ENCODE data around the gene RASSF7.

Gene RASSF7

DNA sequence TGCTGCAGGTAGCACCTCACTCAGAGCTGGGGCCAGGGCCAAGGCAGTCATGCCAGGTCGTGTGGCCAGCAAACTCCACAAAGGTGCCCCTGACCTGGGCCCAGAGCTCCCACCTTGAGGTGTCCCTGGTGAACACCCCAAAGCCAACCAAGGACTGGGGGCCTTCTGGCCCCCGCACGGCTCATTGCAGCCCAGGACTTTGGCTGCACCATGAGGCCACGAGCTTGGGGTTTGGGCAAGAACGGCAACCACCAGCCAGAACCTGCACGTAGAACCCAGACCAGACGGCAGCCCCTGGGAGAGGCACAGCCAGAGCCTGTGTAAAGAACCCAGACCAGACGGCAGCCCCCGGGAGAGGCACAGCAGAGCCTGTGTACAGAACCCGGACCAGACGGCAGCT, 15.6 kb upstream of the RASSF7 start:
- H3K36me3 ChIP-seq (ENCODE audit: control insufficient read depth in 2 of 2, insufficient read depth in 1 of 2, low read length in 2 of 2), result no peaks in the 10 kb centered on the region
- POLR2A ChIA-PET, result interaction anchor here (0.6 kb wide), 1 partner anchor 141 kb away, joined by 6 read pairs; no protein-coding TSS in a partner anchor
- TF ChIP-seq ZNF140 (tag by site-specific recombination; IDR thresholded peaks at IDR 0.05), result no peak
- TF ChIP-seq SP2 (tag by site-specific recombination; IDR thresholded peaks at IDR 0.05), result no peak
- no peak for TF ChIP-seq ZNF211 (tag by site-specific recombination; IDR thresholded peaks at IDR 0.05; ENCODE audit: low read depth)
- no peak for TF ChIP-seq PRDM1 (tag by site-specific recombination; IDR thresholded peaks at IDR 0.05)
- TF ChIP-seq ZNF2 (tag by site-specific recombination; IDR thresholded peaks at IDR 0.05), result no peak
- no peak for TF ChIP-seq ZNF214 (tag by site-specific recombination; IDR thresholded peaks at IDR 0.05; ENCODE audit: borderline replicate concordance)
- no peak for TF ChIP-seq ZFP37 (tag by site-specific recombination; IDR thresholded peaks at IDR 0.05)
- no peak for TF ChIP-seq ZNF76 (tag by site-specific recombination; IDR thresholded peaks at IDR 0.05; ENCODE audit: borderline replicate concordance, low read depth)
- TF ChIP-seq ZNF23 (tag by site-specific recombination; IDR thresholded peaks at IDR 0.05; ENCODE audit: borderline replicate concordance), result no peak
- TF ChIP-seq HOXD13 (CRISPR knock-in tag; IDR thresholded peaks at IDR 0.05; ENCODE audit: borderline replicate concordance), result no peak
- TF ChIP-seq ZNF354C (tag by site-specific recombination; IDR thresholded peaks at IDR 0.05; ENCODE audit: borderline replicate concordance, low read depth), result no peak
- no peak for TF ChIP-seq ZNF311 (tag by site-specific recombination; IDR thresholded peaks at IDR 0.05; ENCODE audit: borderline replicate concordance)
- H3K27ac ChIP-seq (ENCODE audit: extremely low read depth, low read depth, low read length), result no peak overlapping the region
- no peaks in the 10 kb centered on the region for H3K4me1 ChIP-seq (ENCODE audit: control insufficient read depth, insufficient read depth, low read length)
- H3K9me3 ChIP-seq (ENCODE audit: control insufficient read depth, insufficient read depth, low read depth, low read length), result no peaks in the 10 kb centered on the region
- H3K4me3 ChIP-seq (ENCODE audit: low read depth, low read length), result no peak overlapping the region
- CTCF ChIA-PET, result interaction anchor here (1.0 kb wide), 2 partner anchors 8 to 178 kb away, joined by 3 read pairs; no protein-coding TSS in a partner anchor

- H3K9me3 ChIP-seq (ENCODE audit: control insufficient read depth, insufficient read depth, low read depth, low read length), result no peaks in the 10 kb centered on the region
- no peaks in the 10 kb centered on the region for H3K4me1 ChIP-seq (ENCODE audit: control insufficient read depth, insufficient read depth, low read length)
- H3K4me3 ChIP-seq (ENCODE audit: low read depth, low read length), result no peak overlapping the region
- no peaks in the 10 kb centered on the region for H3K36me3 ChIP-seq (ENCODE audit: control insufficient read depth in 2 of 2, insufficient read depth in 1 of 2, low read length in 2 of 2)
- CTCF ChIA-PET, result interaction anchor here (0.6 kb wide), 1 partner anchor 46 kb away, joined by 3 read pairs; no protein-coding TSS in a partner anchor
- no peak for TF ChIP-seq ZNF785 (tag by site-specific recombination; IDR thresholded peaks at IDR 0.05)
- no peak for TF ChIP-seq ZNF548 (tag by site-specific recombination; IDR thresholded peaks at IDR 0.05)
- TF ChIP-seq ZNF426 (tag by site-specific recombination; IDR thresholded peaks at IDR 0.05), result no peak
- TF ChIP-seq ZNF37A (tag by site-specific recombination; IDR thresholded peaks at IDR 0.05), result no peak
- TF ChIP-seq ZNF76 (tag by site-specific recombination; IDR thresholded peaks at IDR 0.05; ENCODE audit: borderline replicate concordance, low read depth), result no peak
- TF ChIP-seq ZXDB (tag by site-specific recombination; IDR thresholded peaks at IDR 0.05), result no peak
- no peak for TF ChIP-seq WT1 (tag by site-specific recombination; IDR thresholded peaks at IDR 0.05)
- TF ChIP-seq ZNF155 (tag by site-specific recombination; IDR thresholded peaks at IDR 0.05), result no peak
- no peak for TF ChIP-seq ZNF664 (tag by site-specific recombination; IDR thresholded peaks at IDR 0.05)
- no peak for TF ChIP-seq ZNF274 (IDR thresholded peaks at IDR 0.05; ENCODE audit: low read length)
- no peak for TF ChIP-seq ZNF274 (tag by site-specific recombination; IDR thresholded peaks at IDR 0.05; ENCODE audit: borderline replicate concordance)
- TF ChIP-seq ZNF223 (tag by site-specific recombination; IDR thresholded peaks at IDR 0.05), result no peak
- no peak for TF ChIP-seq ZNF248 (tag by site-specific recombination; IDR thresholded peaks at IDR 0.05)
- no peak for TF ChIP-seq SP2 (tag by site-specific recombination; IDR thresholded peaks at IDR 0.05)
- no peak for TF ChIP-seq ZSCAN16 (tag by site-specific recombination; IDR thresholded peaks at IDR 0.05)
- TF ChIP-seq ZNF629 (tag by site-specific recombination; IDR thresholded peaks at IDR 0.05), result no peak
- TF ChIP-seq ZNF214 (tag by site-specific recombination; IDR thresholded peaks at IDR 0.05; ENCODE audit: borderline replicate concordance), result no peak
- no peak for TF ChIP-seq KLF10 (tag by site-specific recombination; IDR thresholded peaks at IDR 0.05)
- no peak for TF ChIP-seq SALL2 (tag by site-specific recombination; IDR thresholded peaks at IDR 0.05; ENCODE audit: borderline replicate concordance)
- TF ChIP-seq ZNF202 (tag by site-specific recombination; IDR thresholded peaks at IDR 0.05; ENCODE audit: borderline replicate concordance), result no peak
- POLR2A ChIA-PET, result no interaction called here
- H3K27ac ChIP-seq (ENCODE audit: extremely low read depth, low read depth, low read length), result no peak overlapping the region
Measured at GRCh38 chr11:548700-549603, 11.8 kb upstream of the RASSF7 start.

Data from HEK293 (cell line).